IPS-15b (cell line): ENCODE measurements around the gene RAPGEF4.

Experiments used
- H3K27me3 ChIP-seq: one replicate; pipeline ENCODE4 v1.6.1; 2013; ENCODE audit warnings: low read length; ENCODE audit not compliant: control insufficient read depth, insufficient read depth
- H3K36me3 ChIP-seq: one replicate; pipeline ENCODE4 v1.6.1; 2013; ENCODE audit warnings: low read length; ENCODE audit not compliant: control insufficient read depth, insufficient read depth
- H3K4me1 ChIP-seq: one replicate; pipeline ENCODE4 v1.6.1; 2013; ENCODE audit warnings: mild to moderate bottlenecking, low read length; ENCODE audit not compliant: control insufficient read depth, insufficient read depth
- H3K4me3 ChIP-seq: one replicate; pipeline ENCODE4 v1.5.1; 2013; ENCODE audit warnings: low read depth, low read length
- H3K9ac ChIP-seq: one replicate; pipeline ENCODE4 v1.6.1; 2013; ENCODE audit warnings: low read depth, mild to moderate bottlenecking, low read length
- H3K9me3 ChIP-seq: one replicate; pipeline ENCODE4 v1.6.1; 2013; ENCODE audit warnings: mild to moderate bottlenecking, low read length; ENCODE audit not compliant: control insufficient read depth, insufficient read depth

Gene RAPGEF4

GRCh38 chr2:172709566-172710291, 25.9 kb upstream of the RAPGEF4 start:
- H3K9ac ChIP-seq, result no peak overlapping the region

GRCh38 chr2:172710584-172711047, 25.0 kb upstream of the RAPGEF4 start:
- H3K4me3 ChIP-seq, result no peak overlapping the region

More at GRCh38 chr2:172709566-172710291, 25.9 kb upstream of the RAPGEF4 start:
- Histone ChIP-seq H3K4me1 (no peaks in the 10 kb centered on the region), H3K9me3 (no peaks in the 10 kb centered on the region), H3K4me3 (no peak overlapping the region), H3K27me3 (no peaks in the 10 kb centered on the region), H3K36me3 (no peaks in the 10 kb centered on the region)

GRCh38 chr2:172711110-172711509, 24.5 kb upstream of the RAPGEF4 start:
- Histone ChIP-seq H3K4me3 (no peak overlapping the region), H3K27me3 (no peaks in the 10 kb centered on the region), H3K36me3 (no peaks in the 10 kb centered on the region), H3K9me3 (no peaks in the 10 kb centered on the region), H3K9ac (no peak overlapping the region), H3K4me1 (no peaks in the 10 kb centered on the region)

More at GRCh38 chr2:172710584-172711047, 25.0 kb upstream of the RAPGEF4 start:
- H3K27me3 ChIP-seq, result no peaks in the 10 kb centered on the region
- H3K9me3 ChIP-seq, result no peaks in the 10 kb centered on the region
- no peaks in the 10 kb centered on the region for H3K4me1 ChIP-seq
- H3K36me3 ChIP-seq, result no peaks in the 10 kb centered on the region
- no peak overlapping the region for H3K9ac ChIP-seq

- Histone ChIP-seq H3K9ac (no peak overlapping the region), H3K9me3 (no peaks in the 10 kb centered on the region), H3K4me1 (no peaks in the 10 kb centered on the region), H3K27me3 (no peaks in the 10 kb centered on the region), H3K4me3 (no peak overlapping the region), H3K36me3 (no peaks in the 10 kb centered on the region)
Observed at GRCh38 chr2:172712251-172712650, 23.4 kb upstream of the RAPGEF4 start.

- H3K27me3 ChIP-seq, result no peaks in the 10 kb centered on the region
- no peaks in the 10 kb centered on the region for H3K4me1 ChIP-seq
- no peak overlapping the region for H3K9ac ChIP-seq
- H3K9me3 ChIP-seq, result no peaks in the 10 kb centered on the region
- no peak overlapping the region for H3K4me3 ChIP-seq
- H3K36me3 ChIP-seq, result no peaks in the 10 kb centered on the region
Observed at GRCh38 chr2:172713365-172713875, 22.2 kb upstream of the RAPGEF4 start.

- Histone ChIP-seq H3K9ac (no peak overlapping the region), H3K9me3 (no peaks in the 10 kb centered on the region), H3K36me3 (no peaks in the 10 kb centered on the region), H3K27me3 (no peaks in the 10 kb centered on the region), H3K4me1 (no peaks in the 10 kb centered on the region), H3K4me3 (no peak overlapping the region)
Observed at GRCh38 chr2:172722481-172722880, 13.2 kb upstream of the RAPGEF4 start.

GRCh38 chr2:172723286-172723685, 12.4 kb upstream of the RAPGEF4 start:
- Histone ChIP-seq H3K4me3 (no peak overlapping the region), H3K4me1 (no peaks in the 10 kb centered on the region), H3K9ac (no peak overlapping the region), H3K9me3 (no peaks in the 10 kb centered on the region), H3K36me3 (no peaks in the 10 kb centered on the region), H3K27me3 (no peaks in the 10 kb centered on the region)

- H3K27me3 ChIP-seq, result no peaks in the 10 kb centered on the region
- no peak overlapping the region for H3K9ac ChIP-seq
- H3K9me3 ChIP-seq, result no peaks in the 10 kb centered on the region
- no peak overlapping the region for H3K4me3 ChIP-seq
- no peaks in the 10 kb centered on the region for H3K4me1 ChIP-seq
- H3K36me3 ChIP-seq, result no peaks in the 10 kb centered on the region
Observed at GRCh38 chr2:172724724-172725123, 10.9 kb upstream of the RAPGEF4 start.

GRCh38 chr2:172725284-172725683, 10.4 kb upstream of the RAPGEF4 start:
- no peak overlapping the region for H3K4me3 ChIP-seq
- H3K9ac ChIP-seq, result no peak overlapping the region
- no peaks in the 10 kb centered on the region for H3K36me3 ChIP-seq
- no peaks in the 10 kb centered on the region for H3K9me3 ChIP-seq
- peaks cover under 1% of the 10 kb centered on the region for H3K27me3 ChIP-seq
- no peaks in the 10 kb centered on the region for H3K4me1 ChIP-seq

- Histone ChIP-seq H3K4me1 (no peaks in the 10 kb centered on the region), H3K9me3 (no peaks in the 10 kb centered on the region), H3K36me3 (no peaks in the 10 kb centered on the region), H3K4me3 (no peak overlapping the region), H3K9ac (no peak overlapping the region), H3K27me3 (peaks cover 2% of the 10 kb centered on the region)
Observed at GRCh38 chr2:172725746-172726145, 9.9 kb upstream of the RAPGEF4 start.

GRCh38 chr2:172726172-172726735, 9.4 kb upstream of the RAPGEF4 start:
- Histone ChIP-seq H3K4me1 (no peaks in the 10 kb centered on the region), H3K36me3 (no peaks in the 10 kb centered on the region), H3K27me3 (peaks cover 2% of the 10 kb centered on the region), H3K4me3 (no peak overlapping the region), H3K9me3 (no peaks in the 10 kb centered on the region), H3K9ac (no peak overlapping the region)

- Histone ChIP-seq H3K27me3 (peaks cover 14% of the 10 kb centered on the region), H3K9me3 (no peaks in the 10 kb centered on the region), H3K4me1 (no peaks in the 10 kb centered on the region), H3K9ac (no peak overlapping the region), H3K4me3 (no peak overlapping the region), H3K36me3 (no peaks in the 10 kb centered on the region)
Observed at GRCh38 chr2:172730411-172730810, 5.2 kb upstream of the RAPGEF4 start.
